Measurements from ENCODE around the gene PLCB1.

Gene PLCB1

DNA sequence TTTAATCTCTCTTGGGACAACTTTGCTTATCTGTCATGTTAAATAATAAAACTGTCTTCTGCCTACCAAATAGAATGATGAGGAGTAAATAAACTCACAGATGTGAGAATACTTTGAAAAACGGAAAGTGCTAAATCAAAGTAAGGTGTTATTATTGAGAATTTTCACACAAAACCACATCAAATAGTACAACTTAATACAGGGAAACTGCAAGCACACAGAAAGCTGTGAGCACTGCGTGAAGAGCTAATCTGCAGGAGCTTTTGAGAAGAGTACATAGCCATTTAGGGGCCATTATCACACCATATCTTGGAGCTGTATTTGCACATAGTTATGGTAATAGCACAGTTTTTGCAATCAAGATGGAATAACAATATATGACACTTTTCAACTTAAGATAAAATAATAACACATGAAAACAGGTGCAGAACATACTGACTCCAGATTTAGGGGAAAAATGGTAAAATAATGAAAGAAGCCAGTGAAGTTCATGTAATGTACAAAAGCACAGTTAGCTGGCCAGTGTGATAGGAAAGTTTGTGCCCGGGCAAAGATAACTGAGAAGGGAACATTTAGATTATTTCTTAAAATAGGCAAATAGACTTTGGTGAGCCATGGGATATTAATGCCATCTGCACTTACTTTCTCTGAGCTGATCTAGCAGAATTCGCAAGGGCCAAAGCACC lies 538.3 kb downstream of the PLCB1 start:
- Histone ChIP-seq H3K27ac (ENCODE audit: low read depth, low read length) (no peak overlapping the region), H3K27me3 (ENCODE audit: insufficient read depth, low read length) (no peaks in the 10 kb centered on the region), H3K14ac (ENCODE audit: low read length) (no peak overlapping the region), H3K9ac (ENCODE audit: low read length) (no peak overlapping the region), H4K12ac (ENCODE audit: low read depth, low read length) (no peak overlapping the region), H2BK12ac (ENCODE audit: low read length) (no peak overlapping the region), H4K91ac (ENCODE audit: low read depth, low read length) (no peak overlapping the region), H3K23ac (ENCODE audit: low read length) (no peak overlapping the region), H3K18ac (ENCODE audit: low read length) (no peak overlapping the region), H3K79me2 (ENCODE audit: control insufficient read depth, insufficient read depth, low read length, poor library complexity) (no peaks in the 10 kb centered on the region), H2BK120ac (ENCODE audit: insufficient read depth, low read length, poor library complexity) (no peak overlapping the region), H3K4me2 (ENCODE audit: low read length) (no peak overlapping the region), H2AK5ac (ENCODE audit: low read length) (no peak overlapping the region), H3K4me3 (ENCODE audit: low read depth, low read length) (no peak overlapping the region), H3K9me3 (ENCODE audit: insufficient read depth, low read depth, low read length) (no peaks in the 10 kb centered on the region), H2AFZ (ENCODE audit: insufficient read depth, low read length, poor library complexity) (no peak overlapping the region), H2BK5ac (ENCODE audit: low read depth, low read length, poor library complexity) (no peak overlapping the region), H3K36me3 (ENCODE audit: control insufficient read depth in 1 of 2, insufficient read depth in 2 of 2, low read length in 2 of 2) (no peaks in the 10 kb centered on the region), H3K4ac (ENCODE audit: low read depth, low read length) (no peak overlapping the region), H4K8ac (ENCODE audit: low read depth, low read length) (no peak overlapping the region), H3K4me1 (ENCODE audit: control insufficient read depth in 1 of 2, insufficient read depth in 2 of 2, low read length in 2 of 2) (no peaks in the 10 kb centered on the region), H3K79me1 (ENCODE audit: low read length) (no peaks in the 10 kb centered on the region)
- no peak for DNase-seq
- WGBS (ENCODE audit: extremely low coverage, insufficient coverage, insufficient read length) = no CpG with 5 or more reads among the region's 4 CpGs

DNA sequence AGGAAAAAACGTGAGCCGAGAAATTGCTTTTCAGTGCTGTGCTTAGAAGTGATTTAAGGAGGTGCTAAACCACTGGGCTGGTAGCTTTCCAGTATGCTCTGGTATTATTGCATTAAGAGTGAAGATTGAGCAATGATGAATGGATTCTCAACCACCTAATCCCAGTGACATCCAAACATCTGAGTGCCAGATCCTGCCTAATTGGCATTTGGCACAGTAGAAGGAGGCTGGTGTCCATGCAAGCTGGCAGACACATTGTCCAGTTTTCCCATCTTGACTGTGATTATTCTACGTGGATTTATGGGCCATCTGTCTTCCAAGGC lies 538.8 kb downstream of the PLCB1 start:
- no peak overlapping the region for H3K4me2 ChIP-seq (ENCODE audit: low read length)
- no peak overlapping the region for H3K18ac ChIP-seq (ENCODE audit: low read length)
- no peak overlapping the region for H2BK5ac ChIP-seq (ENCODE audit: low read depth, low read length, poor library complexity)
- H4K12ac ChIP-seq (ENCODE audit: low read depth, low read length) = no peak overlapping the region
- no peaks in the 10 kb centered on the region for H3K9me3 ChIP-seq (ENCODE audit: insufficient read depth, low read depth, low read length)
- no peak overlapping the region for H4K91ac ChIP-seq (ENCODE audit: low read depth, low read length)
- no peaks in the 10 kb centered on the region for H3K79me2 ChIP-seq (ENCODE audit: control insufficient read depth, insufficient read depth, low read length, poor library complexity)
- no peak overlapping the region for H4K8ac ChIP-seq (ENCODE audit: low read depth, low read length)
- no peak overlapping the region for H2BK12ac ChIP-seq (ENCODE audit: low read length)
- no peak overlapping the region for H3K23ac ChIP-seq (ENCODE audit: low read length)
- no peak overlapping the region for H3K4ac ChIP-seq (ENCODE audit: low read depth, low read length)
- no peak overlapping the region for H3K9ac ChIP-seq (ENCODE audit: low read length)
- H3K36me3 ChIP-seq (ENCODE audit: control insufficient read depth in 1 of 2, insufficient read depth in 2 of 2, low read length in 2 of 2) = no peaks in the 10 kb centered on the region
- H3K4me3 ChIP-seq (ENCODE audit: low read depth, low read length) = no peak overlapping the region
- H2AFZ ChIP-seq (ENCODE audit: insufficient read depth, low read length, poor library complexity) = no peak overlapping the region
- no peaks in the 10 kb centered on the region for H3K4me1 ChIP-seq (ENCODE audit: control insufficient read depth in 1 of 2, insufficient read depth in 2 of 2, low read length in 2 of 2)
- no peaks in the 10 kb centered on the region for H3K79me1 ChIP-seq (ENCODE audit: low read length)
- no peak overlapping the region for H2BK120ac ChIP-seq (ENCODE audit: insufficient read depth, low read length, poor library complexity)
- no peak overlapping the region for H3K14ac ChIP-seq (ENCODE audit: low read length)
- H3K27me3 ChIP-seq (ENCODE audit: insufficient read depth, low read length) = no peaks in the 10 kb centered on the region
- H2AK5ac ChIP-seq (ENCODE audit: low read length) = no peak overlapping the region
- no CpG with 5 or more reads among the region's 3 CpGs for WGBS (ENCODE audit: extremely low coverage, insufficient coverage, insufficient read length)
- H3K27ac ChIP-seq (ENCODE audit: low read depth, low read length) = no peak overlapping the region
- no peak for DNase-seq

- H4K12ac ChIP-seq (ENCODE audit: low read depth, low read length) = no peak overlapping the region
- H3K4ac ChIP-seq (ENCODE audit: low read depth, low read length) = no peak overlapping the region
- no peak overlapping the region for H2BK12ac ChIP-seq (ENCODE audit: low read length)
- no peak overlapping the region for H3K18ac ChIP-seq (ENCODE audit: low read length)
- no peaks in the 10 kb centered on the region for H3K79me2 ChIP-seq (ENCODE audit: control insufficient read depth, insufficient read depth, low read length, poor library complexity)
- WGBS (ENCODE audit: extremely low coverage, insufficient coverage, insufficient read length) = no CpG with 5 or more reads among the region's 7 CpGs
- H3K27me3 ChIP-seq (ENCODE audit: insufficient read depth, low read length) = no peaks in the 10 kb centered on the region
- no peak overlapping the region for H2BK5ac ChIP-seq (ENCODE audit: low read depth, low read length, poor library complexity)
- no peak for DNase-seq
- no peak overlapping the region for H3K9ac ChIP-seq (ENCODE audit: low read length)
- H3K27ac ChIP-seq (ENCODE audit: low read depth, low read length) = no peak overlapping the region
- no peaks in the 10 kb centered on the region for H3K9me3 ChIP-seq (ENCODE audit: insufficient read depth, low read depth, low read length)
- no peak overlapping the region for H2BK120ac ChIP-seq (ENCODE audit: insufficient read depth, low read length, poor library complexity)
- H3K4me1 ChIP-seq (ENCODE audit: control insufficient read depth in 1 of 2, insufficient read depth in 2 of 2, low read length in 2 of 2) = no peaks in the 10 kb centered on the region
- no peak overlapping the region for H3K14ac ChIP-seq (ENCODE audit: low read length)
- H2AFZ ChIP-seq (ENCODE audit: insufficient read depth, low read length, poor library complexity) = no peak overlapping the region
- no peaks in the 10 kb centered on the region for H3K36me3 ChIP-seq (ENCODE audit: control insufficient read depth in 1 of 2, insufficient read depth in 2 of 2, low read length in 2 of 2)
- H3K79me1 ChIP-seq (ENCODE audit: low read length) = no peaks in the 10 kb centered on the region
- H4K8ac ChIP-seq (ENCODE audit: low read depth, low read length) = no peak overlapping the region
- no peak overlapping the region for H4K91ac ChIP-seq (ENCODE audit: low read depth, low read length)
- H3K4me2 ChIP-seq (ENCODE audit: low read length) = no peak overlapping the region
- H2AK5ac ChIP-seq (ENCODE audit: low read length) = no peak overlapping the region
- H3K4me3 ChIP-seq (ENCODE audit: low read depth, low read length) = no peak overlapping the region
- H3K23ac ChIP-seq (ENCODE audit: low read length) = no peak overlapping the region
Measured at GRCh38 chr20:8671370-8671961, 539.4 kb downstream of the PLCB1 start.

GRCh38 chr20:8673116-8673515 lies 541.0 kb downstream of the PLCB1 start:
- no peak overlapping the region for H3K27ac ChIP-seq (ENCODE audit: low read depth, low read length)
- no peak overlapping the region for H3K4ac ChIP-seq (ENCODE audit: low read depth, low read length)
- H4K8ac ChIP-seq (ENCODE audit: low read depth, low read length) = no peak overlapping the region
- H2AK5ac ChIP-seq (ENCODE audit: low read length) = no peak overlapping the region
- DNase-seq = no peak
- H2AFZ ChIP-seq (ENCODE audit: insufficient read depth, low read length, poor library complexity) = no peak overlapping the region
- H3K4me3 ChIP-seq (ENCODE audit: low read depth, low read length) = no peak overlapping the region
- H3K14ac ChIP-seq (ENCODE audit: low read length) = no peak overlapping the region
- no peak overlapping the region for H3K18ac ChIP-seq (ENCODE audit: low read length)
- H4K91ac ChIP-seq (ENCODE audit: low read depth, low read length) = no peak overlapping the region
- no peak overlapping the region for H2BK5ac ChIP-seq (ENCODE audit: low read depth, low read length, poor library complexity)
- no peak overlapping the region for H2BK12ac ChIP-seq (ENCODE audit: low read length)
- H3K4me1 ChIP-seq (ENCODE audit: control insufficient read depth in 1 of 2, insufficient read depth in 2 of 2, low read length in 2 of 2) = no peaks in the 10 kb centered on the region
- H3K27me3 ChIP-seq (ENCODE audit: insufficient read depth, low read length) = no peaks in the 10 kb centered on the region
- no peak overlapping the region for H4K12ac ChIP-seq (ENCODE audit: low read depth, low read length)
- no peaks in the 10 kb centered on the region for H3K79me1 ChIP-seq (ENCODE audit: low read length)
- no peaks in the 10 kb centered on the region for H3K9me3 ChIP-seq (ENCODE audit: insufficient read depth, low read depth, low read length)
- no peaks in the 10 kb centered on the region for H3K36me3 ChIP-seq (ENCODE audit: control insufficient read depth in 1 of 2, insufficient read depth in 2 of 2, low read length in 2 of 2)
- H3K4me2 ChIP-seq (ENCODE audit: low read length) = no peak overlapping the region
- no CpG with 5 or more reads among the region's 2 CpGs for WGBS (ENCODE audit: extremely low coverage, insufficient coverage, insufficient read length)
- H3K9ac ChIP-seq (ENCODE audit: low read length) = no peak overlapping the region
- H3K23ac ChIP-seq (ENCODE audit: low read length) = no peak overlapping the region
- H3K79me2 ChIP-seq (ENCODE audit: control insufficient read depth, insufficient read depth, low read length, poor library complexity) = no peaks in the 10 kb centered on the region
- no peak overlapping the region for H2BK120ac ChIP-seq (ENCODE audit: insufficient read depth, low read length, poor library complexity)

All from trophoblast cell (in vitro differentiated cells and primary cell).